Measurements from ENCODE around the gene RBM15B.
A peak's percentile ranks its signal among the peaks of the same experiment; 100 is the strongest.
"Not testable (repeated sequence)": the region's sequence is repeated elsewhere in the genome, so short reads cannot be mapped to it uniquely, and the experiment has no call there.

RBM15B gene, protein sequence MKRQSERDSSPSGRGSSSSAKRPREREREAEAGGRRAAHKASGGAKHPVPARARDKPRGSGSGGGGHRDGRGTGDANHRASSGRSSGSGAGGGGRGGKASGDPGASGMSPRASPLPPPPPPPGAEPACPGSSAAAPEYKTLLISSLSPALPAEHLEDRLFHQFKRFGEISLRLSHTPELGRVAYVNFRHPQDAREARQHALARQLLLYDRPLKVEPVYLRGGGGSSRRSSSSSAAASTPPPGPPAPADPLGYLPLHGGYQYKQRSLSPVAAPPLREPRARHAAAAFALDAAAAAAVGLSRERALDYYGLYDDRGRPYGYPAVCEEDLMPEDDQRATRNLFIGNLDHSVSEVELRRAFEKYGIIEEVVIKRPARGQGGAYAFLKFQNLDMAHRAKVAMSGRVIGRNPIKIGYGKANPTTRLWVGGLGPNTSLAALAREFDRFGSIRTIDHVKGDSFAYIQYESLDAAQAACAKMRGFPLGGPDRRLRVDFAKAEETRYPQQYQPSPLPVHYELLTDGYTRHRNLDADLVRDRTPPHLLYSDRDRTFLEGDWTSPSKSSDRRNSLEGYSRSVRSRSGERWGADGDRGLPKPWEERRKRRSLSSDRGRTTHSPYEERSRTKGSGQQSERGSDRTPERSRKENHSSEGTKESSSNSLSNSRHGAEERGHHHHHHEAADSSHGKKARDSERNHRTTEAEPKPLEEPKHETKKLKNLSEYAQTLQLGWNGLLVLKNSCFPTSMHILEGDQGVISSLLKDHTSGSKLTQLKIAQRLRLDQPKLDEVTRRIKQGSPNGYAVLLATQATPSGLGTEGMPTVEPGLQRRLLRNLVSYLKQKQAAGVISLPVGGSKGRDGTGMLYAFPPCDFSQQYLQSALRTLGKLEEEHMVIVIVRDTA

DNA sequence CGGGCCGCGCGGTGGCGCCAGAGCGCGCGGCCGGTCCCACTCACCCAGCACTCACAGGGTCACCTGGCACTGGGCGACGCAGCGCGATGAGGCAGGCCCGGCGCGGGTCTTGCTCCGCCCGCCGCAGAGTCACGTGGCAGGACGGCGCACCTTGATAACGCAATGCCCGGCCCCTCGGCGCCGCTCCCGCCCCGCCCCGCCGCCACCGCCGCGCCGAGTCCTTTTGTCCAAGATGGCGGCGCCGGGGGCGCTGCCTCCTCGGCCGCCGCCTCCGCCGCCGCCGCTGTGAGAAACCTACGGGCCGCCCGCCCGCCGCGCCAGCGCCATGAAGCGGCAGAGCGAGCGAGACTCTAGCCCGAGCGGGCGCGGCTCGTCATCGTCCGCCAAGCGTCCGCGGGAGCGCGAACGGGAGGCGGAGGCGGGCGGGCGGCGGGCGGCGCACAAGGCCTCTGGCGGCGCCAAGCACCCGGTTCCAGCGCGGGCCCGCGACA lies at the start of gene RBM15B:
Gene RBM15B, plus strand, starts transcription at position 211 of the 491 bp plus-strand sequence. Its CDS starts 115 bp downstream, at position 326.
- DNase-seq, result peak; percentile 90 to 92

DNA sequence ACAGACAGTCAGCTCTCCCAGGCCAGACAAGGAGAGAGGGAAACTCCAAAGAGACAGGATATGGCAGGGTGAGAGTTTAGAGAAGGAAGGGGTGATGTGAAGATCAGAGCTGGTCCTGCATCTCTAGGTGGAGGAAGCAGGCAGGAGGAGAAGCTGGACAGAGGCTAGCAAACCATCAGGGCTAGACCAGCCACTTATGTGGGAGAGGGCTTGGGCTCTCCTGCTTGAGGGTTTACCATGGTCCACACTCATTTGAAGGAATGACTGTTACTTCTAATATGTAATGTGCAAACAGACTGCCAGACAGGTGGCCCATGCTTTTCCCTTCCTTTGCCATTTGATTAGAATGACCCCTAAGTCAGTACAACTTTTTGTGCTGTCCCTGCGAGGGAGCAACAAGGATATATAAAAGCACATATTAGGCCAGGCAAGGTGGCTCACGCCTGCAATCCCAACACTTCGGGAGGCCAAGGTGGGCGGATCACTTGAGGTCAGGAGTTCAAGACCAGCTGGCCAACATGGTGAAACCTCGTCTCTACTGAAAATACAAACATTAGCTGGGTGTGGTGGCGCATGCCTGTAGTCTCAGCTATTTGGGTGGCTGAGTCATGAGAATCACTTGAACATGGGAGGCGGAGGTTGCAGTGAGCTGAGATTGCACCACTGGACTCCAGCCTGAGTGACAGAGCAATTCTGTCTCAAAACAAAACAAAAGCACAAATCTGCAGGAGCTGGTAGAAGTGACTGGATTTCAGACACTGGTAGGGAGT lies 47.0 kb upstream of the RBM15B start:
- no peak for DNase-seq

GRCh38 chr3:51350751-51351150 lies 40.3 kb upstream of the RBM15B start:
- no peak for DNase-seq

DNA sequence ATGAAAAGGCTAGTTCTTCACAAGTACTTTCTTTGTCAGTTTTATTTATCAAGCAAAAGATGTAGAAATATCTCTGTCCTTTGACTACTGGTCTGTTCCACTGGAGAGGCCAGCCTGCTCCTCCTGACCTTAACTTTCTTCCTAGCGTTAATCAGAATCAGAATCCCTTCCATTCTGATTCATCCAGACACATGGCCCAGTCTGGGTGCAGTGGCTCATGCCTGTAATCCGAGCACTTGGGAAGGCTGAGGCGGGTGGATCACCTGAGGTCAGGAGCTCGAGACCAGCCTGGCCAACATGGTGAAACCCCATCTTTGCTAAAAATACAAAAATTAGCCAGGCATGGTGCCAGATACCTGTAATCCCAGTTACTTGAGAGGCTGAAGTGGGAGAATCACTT lies 38.0 kb upstream of the RBM15B start:
- no peak for DNase-seq

GRCh38 chr3:51353691-51354090 lies 37.4 kb upstream of the RBM15B start:
- peak; percentile 29 to 42 for DNase-seq

- DNase-seq, result no peak
These were observed 36.9 kb upstream of the RBM15B start for GRCh38 chr3:51354172-51354571.

DNA sequence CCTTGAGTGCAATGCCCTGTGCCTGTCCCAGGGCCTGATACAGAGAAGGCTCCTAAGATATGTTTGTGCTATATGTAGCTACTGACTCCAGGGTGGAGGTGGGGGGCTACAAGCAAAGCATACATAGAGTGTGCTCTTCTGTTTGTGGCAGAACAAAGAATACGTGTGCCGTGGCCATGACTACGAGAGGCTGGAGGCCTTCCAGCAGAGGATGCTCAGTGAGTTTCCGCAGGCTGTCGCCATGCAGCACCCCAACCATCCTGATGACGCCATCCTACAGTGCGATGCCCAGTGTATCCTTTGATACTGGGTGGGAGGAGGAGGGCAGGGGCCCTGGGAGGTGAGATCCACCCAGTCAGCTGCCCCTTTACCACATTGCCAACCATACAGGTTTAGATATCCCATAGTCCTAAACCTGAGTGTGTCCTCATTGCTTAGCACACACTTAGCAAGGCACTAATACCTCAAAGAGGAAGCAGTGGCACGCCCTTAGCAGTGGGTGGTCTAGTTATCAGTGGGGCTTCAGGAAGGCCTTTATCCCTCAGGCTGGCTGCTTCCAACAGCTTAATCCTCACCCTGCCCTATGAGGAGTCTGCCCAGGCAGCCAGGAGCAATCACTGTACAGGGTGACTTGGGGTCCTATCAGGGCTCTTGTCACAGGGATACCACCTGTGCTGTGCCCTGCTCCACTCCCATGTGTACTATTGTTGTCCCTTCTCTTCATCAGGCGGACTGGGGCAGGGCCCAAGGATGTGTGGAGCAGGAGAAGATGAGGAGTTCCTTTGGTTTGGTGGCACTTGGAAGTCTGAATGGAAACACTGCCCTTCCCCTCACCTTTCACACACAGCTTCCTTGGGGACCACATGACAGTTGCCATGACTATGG lies 36.1 kb upstream of the RBM15B start:
- no peak for DNase-seq

DNA sequence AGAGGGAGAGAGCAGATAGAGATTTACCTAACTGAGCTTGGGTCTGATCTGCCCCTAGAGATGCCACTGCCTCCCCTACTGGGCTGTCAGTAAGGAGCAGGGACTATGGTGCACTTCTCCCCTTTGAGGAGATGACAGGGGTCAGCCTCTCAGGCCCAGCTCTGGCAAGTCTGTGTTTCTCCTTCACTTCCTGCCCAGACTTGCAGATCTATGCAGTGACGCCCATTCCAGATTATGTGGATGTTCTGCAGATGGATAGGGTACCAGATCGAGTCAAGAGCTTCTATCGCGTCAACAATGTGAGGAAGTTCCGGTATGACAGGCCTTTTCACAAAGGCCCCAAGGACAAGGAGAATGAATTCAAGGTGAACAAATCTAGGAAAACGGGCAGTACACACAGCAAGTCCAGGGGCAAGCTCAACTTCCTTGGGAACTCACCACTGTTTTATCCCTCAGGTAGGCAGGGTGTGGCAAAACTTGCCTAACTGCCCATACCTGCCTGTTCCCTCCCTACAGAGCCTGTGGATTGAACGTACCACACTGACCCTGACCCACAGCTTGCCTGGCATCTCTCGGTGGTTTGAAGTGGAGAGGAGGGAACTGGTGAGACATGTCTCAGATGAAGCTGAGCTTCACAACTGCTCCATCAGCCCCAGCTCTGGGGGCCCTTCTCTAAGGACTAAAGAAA lies 35.0 kb upstream of the RBM15B start:
- DNase-seq, result no peak

DNA sequence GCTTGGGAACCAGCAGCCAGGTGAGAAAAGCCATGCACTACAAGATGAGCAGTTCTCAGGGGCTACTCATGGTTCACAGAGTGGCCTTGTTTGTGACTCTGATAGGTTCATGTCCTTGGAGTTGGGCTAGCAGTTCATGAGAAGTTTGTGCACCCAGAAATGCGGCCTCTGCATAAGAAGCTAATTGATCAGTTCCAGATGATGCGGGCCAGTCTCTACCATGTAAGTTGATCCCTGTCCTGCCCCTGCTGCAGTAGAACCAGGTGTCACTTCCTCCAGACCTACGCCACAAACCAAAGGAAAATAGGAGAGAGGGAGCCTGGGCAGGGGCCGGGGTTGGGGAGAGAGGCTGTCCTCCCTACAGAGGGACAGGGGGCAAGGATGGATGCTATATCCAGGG lies 33.2 kb upstream of the RBM15B start:
- no peak for DNase-seq

GRCh38 chr3:51358981-51359380 lies 32.1 kb upstream of the RBM15B start:
- DNase-seq, result no peak

DNA sequence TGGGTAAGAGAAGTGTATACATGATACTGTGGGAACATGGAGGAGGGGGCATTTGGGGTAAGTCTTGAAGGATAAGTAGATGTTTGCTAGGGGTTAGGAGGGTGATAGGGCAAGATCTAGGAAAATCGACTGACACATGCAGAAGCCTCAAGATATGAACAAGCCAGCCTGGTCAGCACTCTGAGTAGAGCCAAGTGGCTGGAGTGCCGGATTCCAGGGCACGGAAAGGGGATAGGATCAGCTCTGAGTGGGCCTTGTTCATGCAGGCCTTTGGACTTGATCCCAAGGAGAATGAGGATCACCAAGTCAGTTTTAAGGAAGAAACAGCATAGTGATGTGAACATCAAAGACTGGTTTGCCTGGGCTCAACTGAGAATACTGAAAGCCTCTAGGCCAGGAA lies 30.3 kb upstream of the RBM15B start:
- DNase-seq, result no peak

GRCh38 chr3:51361746-51362145 lies 29.3 kb upstream of the RBM15B start:
- DNase-seq, result no peak

DNA sequence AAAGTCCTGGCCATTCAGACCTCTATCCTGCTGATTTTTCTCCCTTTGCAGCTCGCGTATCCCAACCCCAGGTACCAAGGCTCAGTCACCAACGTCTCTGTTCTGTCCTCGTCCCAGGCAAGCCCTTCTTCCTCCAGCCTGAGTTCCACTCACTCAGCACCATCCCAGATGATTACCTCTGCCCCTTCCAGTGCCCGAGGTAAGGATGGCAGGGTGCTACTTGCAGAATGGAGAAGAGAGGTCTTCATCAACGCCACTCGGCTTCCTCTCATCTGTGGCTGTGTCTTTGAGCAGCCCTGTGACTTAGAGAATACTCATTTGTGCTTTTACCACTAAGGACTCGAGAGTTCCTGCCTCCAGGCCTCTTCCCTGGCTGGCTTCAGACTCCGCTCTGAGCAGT lies 28.6 kb upstream of the RBM15B start:
- DNase-seq, result no peak

DNA sequence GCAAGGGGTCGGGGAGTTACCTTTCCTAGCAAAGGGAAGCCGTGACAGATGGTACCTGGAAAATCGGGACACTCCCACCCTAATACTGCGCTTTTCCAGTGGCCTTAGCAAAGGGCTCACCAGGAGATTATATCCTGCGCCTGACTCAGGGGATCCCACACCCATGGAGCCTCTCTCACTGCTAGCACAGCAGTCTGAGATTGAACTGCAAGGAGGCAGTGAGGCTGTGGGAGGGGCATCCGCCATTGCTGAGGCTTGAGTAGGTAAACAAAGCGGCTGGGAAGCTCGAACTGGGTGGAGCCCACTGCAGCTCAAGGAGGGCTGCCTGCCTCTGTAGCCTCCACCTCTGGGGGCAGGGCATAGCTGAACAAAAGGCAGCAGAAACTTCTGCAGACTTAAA lies 22.8 kb upstream of the RBM15B start:
- DNase-seq, result not testable (repeated sequence)

DNA sequence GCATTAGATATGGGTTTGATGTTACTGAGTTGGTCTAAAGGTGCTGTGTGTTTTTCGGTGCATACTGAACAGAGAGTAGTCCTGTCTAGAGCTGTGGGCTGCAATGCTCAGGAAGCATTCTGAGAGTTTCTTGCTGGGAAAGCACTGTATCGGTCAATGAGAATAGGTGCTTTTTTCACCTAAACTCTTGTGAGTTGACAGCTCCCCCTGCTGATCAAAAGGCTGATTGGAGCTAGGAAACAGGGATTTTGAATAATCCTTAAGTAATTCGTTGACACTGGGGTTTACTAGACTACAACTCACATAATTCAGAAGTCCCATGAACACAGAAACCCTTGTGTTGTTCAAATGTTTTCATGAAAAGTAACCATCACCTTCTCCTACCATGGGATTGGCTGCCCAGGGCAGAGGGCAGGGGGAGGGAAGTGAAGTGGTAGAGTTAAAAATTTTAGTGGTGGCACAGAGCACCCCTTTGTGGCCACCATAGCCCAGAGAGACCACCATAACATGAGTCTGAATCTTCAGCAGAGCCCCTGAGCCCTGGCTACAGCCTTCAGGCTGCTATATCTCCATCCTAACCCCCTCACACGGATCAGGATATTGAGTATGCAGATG lies 19.0 kb upstream of the RBM15B start:
- peak; percentile 74 to 76 for DNase-seq

DNA sequence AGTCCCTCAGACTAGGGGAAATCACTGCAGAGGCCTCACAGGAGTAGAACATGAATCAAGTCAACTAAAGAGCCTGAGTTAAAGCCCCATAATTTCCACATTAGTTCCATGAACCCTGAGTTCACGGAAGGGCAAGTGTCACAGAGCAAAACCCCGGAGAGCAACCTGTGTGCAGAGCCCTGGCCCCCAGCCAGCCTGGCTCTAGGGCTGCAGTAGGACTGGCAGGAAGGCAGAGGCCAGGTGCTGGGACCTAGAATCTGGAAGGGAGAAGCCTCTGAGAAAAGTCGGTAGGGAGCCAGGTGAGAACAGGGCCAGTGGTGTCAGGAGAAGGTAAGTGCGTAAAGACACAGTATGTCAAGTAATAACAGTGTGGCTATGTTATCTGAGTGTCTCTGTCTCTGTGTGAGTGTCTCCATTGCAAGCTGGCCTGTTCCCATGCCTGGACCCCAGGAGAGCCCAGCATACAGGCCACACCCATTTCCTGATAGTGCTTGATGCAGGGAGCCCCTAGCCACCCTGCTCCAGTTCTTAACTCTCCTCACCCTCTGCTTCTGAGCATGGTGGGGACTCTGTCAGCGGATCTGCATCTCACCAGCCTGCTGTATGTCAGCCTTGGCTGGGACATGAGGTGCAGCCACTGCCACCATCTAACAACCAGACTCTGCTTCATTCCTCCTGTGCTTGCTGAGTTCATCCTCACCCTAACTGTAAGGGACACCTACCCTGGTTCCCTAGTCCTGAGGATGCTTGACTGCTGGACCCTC lies 17.2 kb upstream of the RBM15B start:
- no peak for DNase-seq

DNA sequence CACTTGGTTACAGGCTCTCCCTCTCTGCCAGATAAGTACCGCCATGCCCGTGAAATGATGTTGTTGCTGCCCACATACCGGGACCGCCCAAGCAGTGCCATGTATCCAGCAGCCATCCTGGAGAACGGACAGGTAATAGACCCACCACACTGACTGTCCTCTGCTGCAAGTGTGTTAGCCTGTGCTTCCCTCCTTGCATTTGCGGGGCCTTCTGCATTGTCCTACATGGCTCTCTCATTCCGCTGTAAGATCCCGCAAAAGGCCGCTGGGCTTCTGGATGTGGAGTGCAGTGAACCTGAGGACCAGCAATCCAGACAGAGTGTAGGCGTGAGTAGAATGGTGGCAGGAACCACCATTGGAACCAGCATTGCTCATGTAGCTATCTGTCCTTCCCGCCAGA lies 16.6 kb upstream of the RBM15B start:
- no peak for DNase-seq

GRCh38 chr3:51375136-51375535 lies 15.9 kb upstream of the RBM15B start:
- DNase-seq, result no peak

GRCh38 chr3:51375571-51375970 lies 15.5 kb upstream of the RBM15B start:
- DNase-seq, result no peak

GRCh38 chr3:51378065-51378464 lies 13.0 kb upstream of the RBM15B start:
- DNase-seq, result no peak

All from Kasumi-1 (cell line).